Bronchial epithelial cell (primary cell): ENCODE data around the gene NUDT22. TPM values are rescaled to one million over a fixed set of nuclear protein-coding genes. Genes with fewer than 3 reads are reported as not detected.

Experiments used
- DNase-seq: peaks from one replicate; pipeline ENCODE4 v3.0.0-alpha.2; 2010; ENCODE audit warnings: low read depth
- FAIRE-seq: peaks from 2 replicates; lab custom pipeline; 2011; peaks lifted over from hg19 to GRCh38; lab: Jason Lieb, UNC
- H3K27me3 ChIP-seq: 2 replicates; pipeline ENCODE4 v1.5.1; 2011; ENCODE audit warnings: low read length; ENCODE audit not compliant: control insufficient read depth, insufficient read depth
- H3K36me3 ChIP-seq: 2 replicates; pipeline ENCODE4 v1.5.1; 2011; ENCODE audit warnings: low read length; ENCODE audit not compliant: control insufficient read depth, insufficient read depth
- H3K4me3 ChIP-seq: 2 replicates; pipeline ENCODE4 v1.5.1; 2011; ENCODE audit warnings: mild to moderate bottlenecking, low read depth, low read length, control low read depth
- total RNA-seq: library from RNA; depleted of rRNA; stranded (reverse); fragments of >200 nt; gene quantifications from 2 replicates; pipeline ENCODE4 v1.2.1, GENCODE V29; 2014
- TF ChIP-seq, protein P1 (sequence below): IDR thresholded peaks from 2 replicates; pipeline ENCODE4 v1.5.1; 2011; ENCODE audit warnings: mild to moderate bottlenecking, moderate library complexity, low read length, control low read depth, inconsistent platforms; ENCODE audit not compliant: insufficient read depth, severe bottlenecking

Gene NUDT22
- total RNA-seq, 1 donor from 2014 or later, result 57.9 TPM

- FAIRE-seq, result no peak
- Histone ChIP-seq H3K36me3 (peaks cover 16% of the 10 kb centered on the region), H3K4me3 (no peak overlapping the region), H3K27me3 (no peaks in the 10 kb centered on the region)
- no peak for DNase-seq
- TF ChIP-seq, protein P1, sequence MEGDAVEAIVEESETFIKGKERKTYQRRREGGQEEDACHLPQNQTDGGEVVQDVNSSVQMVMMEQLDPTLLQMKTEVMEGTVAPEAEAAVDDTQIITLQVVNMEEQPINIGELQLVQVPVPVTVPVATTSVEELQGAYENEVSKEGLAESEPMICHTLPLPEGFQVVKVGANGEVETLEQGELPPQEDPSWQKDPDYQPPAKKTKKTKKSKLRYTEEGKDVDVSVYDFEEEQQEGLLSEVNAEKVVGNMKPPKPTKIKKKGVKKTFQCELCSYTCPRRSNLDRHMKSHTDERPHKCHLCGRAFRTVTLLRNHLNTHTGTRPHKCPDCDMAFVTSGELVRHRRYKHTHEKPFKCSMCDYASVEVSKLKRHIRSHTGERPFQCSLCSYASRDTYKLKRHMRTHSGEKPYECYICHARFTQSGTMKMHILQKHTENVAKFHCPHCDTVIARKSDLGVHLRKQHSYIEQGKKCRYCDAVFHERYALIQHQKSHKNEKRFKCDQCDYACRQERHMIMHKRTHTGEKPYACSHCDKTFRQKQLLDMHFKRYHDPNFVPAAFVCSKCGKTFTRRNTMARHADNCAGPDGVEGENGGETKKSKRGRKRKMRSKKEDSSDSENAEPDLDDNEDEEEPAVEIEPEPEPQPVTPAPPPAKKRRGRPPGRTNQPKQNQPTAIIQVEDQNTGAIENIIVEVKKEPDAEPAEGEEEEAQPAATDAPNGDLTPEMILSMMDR, result no peak
Observed at GRCh38 chr11:64278576-64279190, 52.6 kb downstream of the NUDT22 start.

Other genes starting within 250 kb of the NUDT22 start
- 43.5 and 51.1 TPM in 2 replicates for gene OTUB1, start 239.8 kb upstream of the NUDT22 start, total RNA-seq
- 0.26 and 1.5 TPM in 2 replicates for gene FLRT1, start 190.3 kb upstream of the NUDT22 start, total RNA-seq
- 17.9 and 21.4 TPM in 2 replicates for gene MACROD1, start 60.2 kb upstream of the NUDT22 start, total RNA-seq
- gene STIP1, start 40.1 kb upstream of the NUDT22 start, total RNA-seq, result 102 and 103 TPM in 2 replicates
- 0.51 and 0.53 TPM in 2 replicates for gene FERMT3, start 19.6 kb upstream of the NUDT22 start, total RNA-seq
- gene TRPT1, start 88 bp upstream of the NUDT22 start, total RNA-seq, result 17.9 and 24.5 TPM in 2 replicates
- gene DNAJC4, start 4.3 kb downstream of the NUDT22 start, total RNA-seq, result 3.4 and 10.1 TPM in 2 replicates
- gene VEGFB, start 8.3 kb downstream of the NUDT22 start, total RNA-seq, result 6.7 and 12.4 TPM in 2 replicates
- gene FKBP2, start 14.8 kb downstream of the NUDT22 start, total RNA-seq, result 45.0 and 91.1 TPM in 2 replicates
- 392 and 481 TPM in 2 replicates for gene PPP1R14B, start 20.7 kb downstream of the NUDT22 start, total RNA-seq
- 20.8 and 33.3 TPM in 2 replicates for gene PLCB3, start 25.3 kb downstream of the NUDT22 start, total RNA-seq
- 63.4 and 74.2 TPM in 2 replicates for gene BAD, start 58.4 kb downstream of the NUDT22 start, total RNA-seq
- gene GPR137, start 59.6 kb downstream of the NUDT22 start, total RNA-seq, result 2.9 and 5.6 TPM in 2 replicates
- gene KCNK4, start 65.0 kb downstream of the NUDT22 start, total RNA-seq, result under 0.01 TPM in 1 of 2 replicates, not detected in the other
- gene CATSPERZ, start 74.1 kb downstream of the NUDT22 start, total RNA-seq, result 0.26 TPM in 1 of 2 replicates, not detected in the other
- gene ESRRA, start 79.2 kb downstream of the NUDT22 start, total RNA-seq, result 76.9 and 139 TPM in 2 replicates
- 355 and 587 TPM in 2 replicates for gene TRMT112, start 91.3 kb downstream of the NUDT22 start, total RNA-seq
- 649 and 769 TPM in 2 replicates for gene PRDX5, start 91.8 kb downstream of the NUDT22 start, total RNA-seq
- 2.9 TPM in 2 replicates for gene CCDC88B, start 113.9 kb downstream of the NUDT22 start, total RNA-seq
- 39.7 and 59.5 TPM in 2 replicates for gene RPS6KA4, start 132.9 kb downstream of the NUDT22 start, total RNA-seq